GM10266 (cell line): ENCODE measurements around the gene MZB1.
"Not testable (repeated sequence)": the region's sequence is repeated elsewhere in the genome, so short reads cannot be mapped to it uniquely, and the experiment has no call there.

Source experiments
- DNase-seq: peaks from one replicate; pipeline ENCODE4 v3.0.0; 2012; ENCODE audit errors: extremely low spot score
- TF ChIP-seq, protein P1 (sequence below): IDR thresholded peaks from 2 replicates; pipeline ENCODE4 v1.5.1; 2012; ENCODE audit warnings: mild to moderate bottlenecking, low read depth; ENCODE audit not compliant: control insufficient read depth, insufficient read depth; ENCODE audit errors: missing control alignments

The MZB1 gene

DNA sequence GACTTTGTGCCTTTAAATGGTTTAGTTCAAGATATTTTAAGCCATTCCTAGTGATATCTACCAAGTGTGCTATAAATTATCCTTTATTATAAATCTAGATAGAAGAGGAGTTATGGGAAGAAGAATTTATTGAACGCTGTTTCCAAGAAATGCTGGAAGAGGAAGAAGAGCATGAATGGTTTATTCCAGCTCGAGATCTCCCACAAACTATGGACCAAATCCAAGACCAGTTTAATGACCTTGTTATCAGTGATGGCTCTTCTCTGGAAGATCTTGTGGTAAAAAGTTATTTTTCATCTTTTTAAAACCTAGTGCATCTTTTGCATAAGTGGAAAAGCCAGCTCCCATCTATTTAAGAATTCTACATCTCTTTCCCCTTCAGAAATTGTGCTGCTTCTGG lies 25.2 kb downstream of the MZB1 start:
- TF ChIP-seq, protein P1, sequence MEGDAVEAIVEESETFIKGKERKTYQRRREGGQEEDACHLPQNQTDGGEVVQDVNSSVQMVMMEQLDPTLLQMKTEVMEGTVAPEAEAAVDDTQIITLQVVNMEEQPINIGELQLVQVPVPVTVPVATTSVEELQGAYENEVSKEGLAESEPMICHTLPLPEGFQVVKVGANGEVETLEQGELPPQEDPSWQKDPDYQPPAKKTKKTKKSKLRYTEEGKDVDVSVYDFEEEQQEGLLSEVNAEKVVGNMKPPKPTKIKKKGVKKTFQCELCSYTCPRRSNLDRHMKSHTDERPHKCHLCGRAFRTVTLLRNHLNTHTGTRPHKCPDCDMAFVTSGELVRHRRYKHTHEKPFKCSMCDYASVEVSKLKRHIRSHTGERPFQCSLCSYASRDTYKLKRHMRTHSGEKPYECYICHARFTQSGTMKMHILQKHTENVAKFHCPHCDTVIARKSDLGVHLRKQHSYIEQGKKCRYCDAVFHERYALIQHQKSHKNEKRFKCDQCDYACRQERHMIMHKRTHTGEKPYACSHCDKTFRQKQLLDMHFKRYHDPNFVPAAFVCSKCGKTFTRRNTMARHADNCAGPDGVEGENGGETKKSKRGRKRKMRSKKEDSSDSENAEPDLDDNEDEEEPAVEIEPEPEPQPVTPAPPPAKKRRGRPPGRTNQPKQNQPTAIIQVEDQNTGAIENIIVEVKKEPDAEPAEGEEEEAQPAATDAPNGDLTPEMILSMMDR = no peak

DNA sequence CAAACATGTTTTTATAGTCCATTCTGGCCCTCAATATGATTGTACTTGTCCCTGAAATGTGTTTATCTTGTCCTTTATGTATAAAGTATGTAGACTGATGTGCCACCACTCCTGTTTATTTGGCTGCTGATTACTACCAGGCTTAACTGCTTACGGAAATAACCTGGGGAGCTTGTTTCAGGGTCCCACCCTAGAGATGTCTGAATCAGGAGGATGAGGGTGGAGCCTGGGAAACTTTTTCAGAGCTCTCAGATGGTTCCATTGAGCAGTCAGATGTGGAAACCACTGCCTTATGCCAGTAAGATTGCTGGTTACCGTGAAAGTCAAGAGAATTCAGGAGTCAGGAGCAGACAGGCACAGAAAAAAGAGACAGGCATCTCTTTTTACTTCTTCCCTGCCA lies 25.8 kb downstream of the MZB1 start:
- DNase-seq = no peak
- TF ChIP-seq, protein P1 = no peak

More for the DNA sequence above, 25.2 kb downstream of the MZB1 start:
- no peak for DNase-seq

DNA sequence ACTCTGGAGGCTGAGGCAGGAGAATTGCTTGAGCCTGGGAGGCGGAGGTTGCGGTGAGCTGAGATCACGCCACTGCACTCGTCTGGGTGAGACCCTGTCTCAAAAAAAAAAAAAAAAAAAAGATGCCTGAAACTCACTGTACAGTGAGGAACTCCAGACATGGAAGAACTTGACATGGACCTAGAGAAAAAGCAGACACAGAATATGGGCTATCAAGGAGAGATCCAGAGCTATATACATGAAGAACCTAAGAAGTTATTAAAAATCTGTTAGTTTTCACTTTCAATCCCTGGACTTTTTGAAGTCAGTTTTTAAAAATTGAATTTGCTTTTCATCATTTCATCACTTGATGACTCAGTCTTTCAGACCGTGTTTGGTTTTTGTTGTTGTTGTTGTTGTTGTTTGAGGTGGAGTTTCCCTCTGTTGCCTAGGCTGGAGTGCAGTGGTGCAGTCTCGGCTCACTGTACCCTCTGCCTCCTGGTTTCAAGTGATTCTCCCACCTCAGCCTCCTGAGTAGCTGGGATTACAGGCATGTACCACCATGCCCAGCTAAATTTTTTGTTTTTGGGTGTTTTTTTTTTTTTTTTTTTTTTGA lies 27.8 kb downstream of the MZB1 start:
- DNase-seq = no peak
- TF ChIP-seq, protein P1 = no peak

DNA sequence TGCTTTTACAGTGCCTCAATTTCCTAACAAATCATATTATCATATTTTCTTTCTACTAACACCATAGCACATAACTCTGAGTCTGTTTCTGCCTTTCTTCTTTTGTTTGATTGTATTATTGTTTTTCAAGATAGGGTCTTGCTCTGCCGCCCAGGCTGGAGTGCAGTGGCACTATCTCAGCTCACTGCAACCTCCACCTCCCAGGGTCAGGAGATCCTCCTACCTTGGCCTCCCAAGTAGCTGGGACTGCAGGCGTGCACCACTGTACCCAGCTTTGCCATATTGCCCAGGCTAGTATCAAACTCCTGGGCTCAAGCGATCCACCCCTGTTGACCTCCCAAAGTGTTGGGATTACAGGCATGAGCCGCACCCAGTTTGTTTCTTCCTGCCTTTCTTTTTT lies 29.3 kb downstream of the MZB1 start:
- TF ChIP-seq, protein P1 = no peak
- no peak for DNase-seq

DNA sequence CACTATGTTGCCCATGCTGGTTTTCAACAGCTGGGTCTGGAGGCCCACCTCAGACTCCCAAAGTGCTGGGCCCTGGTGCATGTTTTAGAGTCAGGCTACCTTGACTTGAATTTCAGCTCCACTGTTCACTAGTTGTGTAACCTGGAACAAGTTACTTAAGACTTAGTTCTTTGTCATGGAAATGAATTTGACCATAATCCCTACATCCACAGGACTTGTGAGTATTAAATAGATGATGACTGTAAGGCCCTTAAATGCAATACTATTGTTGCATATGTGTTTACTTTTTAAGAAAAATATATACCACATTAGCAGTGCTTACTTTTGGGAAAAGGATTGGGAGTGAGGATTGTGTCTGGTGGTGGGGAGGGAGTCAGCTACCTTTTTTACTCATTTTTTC lies 31.6 kb downstream of the MZB1 start:
- no peak for DNase-seq

DNA sequence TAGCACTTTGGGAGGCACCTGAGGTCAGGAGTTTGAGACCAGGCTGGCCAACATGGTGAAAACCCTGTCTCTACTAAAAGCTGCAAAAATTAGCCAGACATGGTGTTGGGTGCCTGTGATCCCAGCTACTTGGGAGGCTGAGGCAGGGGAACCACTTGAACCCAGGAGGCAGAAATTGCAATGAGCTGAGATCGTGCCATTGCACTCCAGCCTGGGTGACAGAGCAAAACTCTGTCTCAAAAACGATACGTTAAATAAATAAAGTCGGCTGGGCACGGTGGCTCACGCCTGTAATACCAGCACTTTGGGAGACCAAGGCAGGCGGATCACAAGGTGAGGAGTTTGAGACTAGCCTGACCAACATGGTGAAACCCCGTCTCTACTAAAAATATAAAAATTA lies 33.8 kb downstream of the MZB1 start:
- not testable (repeated sequence) for DNase-seq

More for the DNA sequence above, 31.6 kb downstream of the MZB1 start:
- TF ChIP-seq, protein P1 = no peak

DNA sequence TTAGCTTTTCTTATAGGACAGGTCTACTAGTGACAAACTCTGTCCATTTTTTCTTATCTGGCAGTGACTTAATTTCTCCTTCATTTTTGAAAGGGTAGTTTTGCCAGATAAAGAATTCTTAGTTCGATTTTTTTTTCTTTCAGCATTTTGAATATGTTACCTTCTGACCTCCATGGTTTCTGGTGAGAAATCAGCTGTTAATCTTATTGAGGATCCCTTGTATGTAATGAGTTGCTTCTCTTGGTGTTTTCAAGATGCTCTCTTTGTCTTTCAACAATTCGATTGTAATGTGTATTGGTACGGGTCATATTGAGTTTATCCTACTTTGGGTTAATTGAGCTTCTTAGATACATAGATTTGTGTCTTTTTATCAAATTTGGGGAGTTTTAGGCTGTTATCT lies 35.5 kb downstream of the MZB1 start:
- TF ChIP-seq, protein P1 = no peak

DNA sequence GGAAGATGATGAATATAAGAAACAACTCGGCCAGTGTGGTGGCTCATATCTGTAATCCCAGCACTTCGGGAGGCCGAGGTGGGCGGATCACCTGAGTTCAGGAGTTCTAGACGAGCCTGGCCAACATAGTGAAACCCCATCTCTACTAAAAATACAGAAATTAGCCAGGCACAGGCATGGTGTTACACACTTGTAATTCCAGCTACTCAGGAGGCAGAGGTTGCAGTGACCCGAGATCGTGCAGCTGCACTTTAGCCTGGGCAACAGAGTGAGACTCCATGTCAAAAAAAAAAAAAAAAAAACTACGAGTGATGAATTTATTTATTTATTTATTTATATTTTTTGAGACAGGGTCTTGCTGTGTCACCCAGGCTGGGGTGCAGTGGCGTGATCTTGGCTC lies 41.9 kb downstream of the MZB1 start:
- DNase-seq = not testable (repeated sequence)

More for the DNA sequence above, 35.5 kb downstream of the MZB1 start:
- no peak for DNase-seq

DNA sequence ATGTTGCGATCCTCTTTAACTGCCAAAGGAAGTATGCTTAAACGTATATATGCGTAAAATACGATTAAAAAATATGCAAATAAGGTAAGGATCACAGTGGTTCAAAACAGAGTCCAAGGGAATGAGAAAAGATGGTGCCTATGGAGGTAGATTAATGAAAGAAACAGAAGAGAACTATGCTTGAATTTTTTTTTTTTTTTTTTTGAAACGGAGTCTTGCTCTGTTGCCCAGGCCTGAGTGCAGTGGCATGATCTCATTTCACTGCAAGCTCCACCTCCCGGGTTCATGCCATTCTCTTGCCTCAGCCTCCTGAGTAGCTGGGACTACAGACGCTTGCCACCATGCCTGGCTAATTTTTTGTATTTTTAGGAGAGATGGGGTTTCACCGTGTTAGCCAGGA lies 44.3 kb downstream of the MZB1 start:
- not testable (repeated sequence) for DNase-seq
